Lung microvascular endothelial cell (primary cell): ENCODE measurements around the gene CABLES2. TPM values are rescaled to one million over a fixed set of nuclear protein-coding genes. Genes with fewer than 3 reads are reported as not detected.
"Not testable (repeated sequence)": the region's sequence is repeated elsewhere in the genome, so short reads cannot be mapped to it uniquely, and the experiment has no call there.

ENCODE experiments used
- DNase-seq, 2 donors: peaks; one replicate each; pipeline versions ENCODE4 v3.0.0 to v3.0.0-alpha.2; 2010; ENCODE audit warnings: low read depth in 2 of 2
- total RNA-seq: library from RNA; depleted of rRNA; stranded (reverse); fragments of >200 nt; gene quantifications from 2 replicates; pipeline ENCODE4 v1.2.1, GENCODE V29; 2014

Gene CABLES2
- total RNA-seq, 1 donor from 2014 or later, result 0.40 TPM

DNA sequence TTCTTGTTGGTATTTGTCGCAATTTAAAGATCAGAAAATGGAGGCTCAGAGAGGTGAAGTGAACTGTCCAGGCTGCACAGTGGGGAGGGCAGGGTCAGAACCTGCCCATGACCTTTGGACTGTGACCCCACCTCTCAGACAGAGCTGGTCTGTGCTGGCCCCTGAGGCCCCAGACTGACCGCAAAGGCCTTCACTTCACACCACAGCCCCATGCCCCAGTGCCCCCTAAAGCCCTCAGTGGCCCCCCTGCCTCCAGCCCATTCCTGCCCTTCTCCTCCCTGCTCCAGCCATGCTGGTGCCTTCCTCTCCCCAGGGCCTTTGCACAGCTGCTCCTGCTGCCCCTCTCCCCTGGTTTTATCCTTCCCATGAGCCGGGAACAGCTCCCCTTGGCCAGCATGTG is 29.6 kb upstream of the CABLES2 start:
- DNase-seq, result no peak

DNA sequence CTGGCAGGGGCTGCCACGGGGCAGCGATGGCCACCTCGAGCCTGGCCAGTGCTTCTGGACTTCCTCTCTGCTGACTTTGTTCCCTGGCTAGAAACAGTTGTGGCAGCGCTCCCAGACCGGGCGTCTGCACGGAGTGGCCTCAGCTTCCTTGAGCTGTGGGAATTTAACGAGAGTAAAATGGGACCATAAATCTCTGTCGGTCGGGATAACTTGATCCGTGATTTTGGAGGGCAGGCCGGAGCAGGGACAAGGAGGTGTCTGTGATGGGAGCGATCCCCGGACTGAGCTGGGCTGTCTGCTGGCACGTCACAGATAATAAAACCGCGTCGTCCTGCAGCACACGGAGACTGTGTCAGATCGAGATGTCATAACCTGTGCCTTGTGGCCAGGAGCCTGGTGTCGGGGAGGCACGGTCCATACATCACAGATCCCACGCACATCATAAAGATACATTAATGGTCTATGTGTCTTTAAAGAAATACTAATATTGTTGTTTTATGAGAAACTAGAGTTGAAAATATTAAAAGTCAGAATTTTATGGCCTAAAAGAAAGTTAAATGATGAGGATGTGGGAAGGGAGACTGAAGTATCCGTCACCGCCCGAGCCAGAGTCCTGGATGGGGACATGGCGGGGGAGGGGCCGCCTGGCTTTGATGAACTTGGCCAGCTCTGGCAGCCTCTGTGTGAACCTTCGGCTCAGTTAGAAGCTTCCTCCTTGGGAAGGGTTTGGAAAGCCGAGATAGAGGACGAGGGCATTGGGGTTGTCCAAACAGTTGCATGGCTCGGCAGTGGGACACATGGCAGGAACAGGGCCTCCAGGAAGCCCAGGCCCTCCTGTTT is 26.8 kb upstream of the CABLES2 start:
- no peak for DNase-seq

- DNase-seq, result no peak
Observed at GRCh38 chr20:62430866-62431447, 23.9 kb upstream of the CABLES2 start.

DNA sequence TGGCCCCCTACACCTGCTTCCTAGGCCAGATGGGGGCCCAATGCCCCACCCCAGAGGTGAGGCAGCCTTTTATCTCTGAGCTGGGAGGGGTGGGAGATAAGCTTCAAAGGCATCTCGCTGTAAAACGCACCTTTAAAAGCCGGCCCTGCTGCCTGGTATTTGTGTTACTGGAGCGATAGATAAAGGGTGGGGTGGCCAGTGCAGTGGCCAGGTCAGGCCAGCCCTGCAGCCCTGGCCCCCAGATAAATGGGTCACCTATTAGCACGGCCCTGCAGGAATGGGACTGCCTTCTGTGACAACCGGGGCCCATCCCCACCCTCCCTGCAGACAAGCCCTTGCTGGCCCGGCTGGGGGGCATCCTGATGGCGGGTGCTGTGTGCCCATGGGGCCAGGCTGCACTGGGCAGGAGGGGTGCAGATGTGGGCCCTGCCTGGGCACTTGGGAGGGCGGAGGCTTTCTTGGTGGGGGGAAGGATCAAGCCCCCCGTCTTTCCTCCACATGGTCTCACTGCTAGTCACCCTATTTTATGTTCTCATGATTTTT is 23.3 kb upstream of the CABLES2 start:
- no peak for DNase-seq

DNA sequence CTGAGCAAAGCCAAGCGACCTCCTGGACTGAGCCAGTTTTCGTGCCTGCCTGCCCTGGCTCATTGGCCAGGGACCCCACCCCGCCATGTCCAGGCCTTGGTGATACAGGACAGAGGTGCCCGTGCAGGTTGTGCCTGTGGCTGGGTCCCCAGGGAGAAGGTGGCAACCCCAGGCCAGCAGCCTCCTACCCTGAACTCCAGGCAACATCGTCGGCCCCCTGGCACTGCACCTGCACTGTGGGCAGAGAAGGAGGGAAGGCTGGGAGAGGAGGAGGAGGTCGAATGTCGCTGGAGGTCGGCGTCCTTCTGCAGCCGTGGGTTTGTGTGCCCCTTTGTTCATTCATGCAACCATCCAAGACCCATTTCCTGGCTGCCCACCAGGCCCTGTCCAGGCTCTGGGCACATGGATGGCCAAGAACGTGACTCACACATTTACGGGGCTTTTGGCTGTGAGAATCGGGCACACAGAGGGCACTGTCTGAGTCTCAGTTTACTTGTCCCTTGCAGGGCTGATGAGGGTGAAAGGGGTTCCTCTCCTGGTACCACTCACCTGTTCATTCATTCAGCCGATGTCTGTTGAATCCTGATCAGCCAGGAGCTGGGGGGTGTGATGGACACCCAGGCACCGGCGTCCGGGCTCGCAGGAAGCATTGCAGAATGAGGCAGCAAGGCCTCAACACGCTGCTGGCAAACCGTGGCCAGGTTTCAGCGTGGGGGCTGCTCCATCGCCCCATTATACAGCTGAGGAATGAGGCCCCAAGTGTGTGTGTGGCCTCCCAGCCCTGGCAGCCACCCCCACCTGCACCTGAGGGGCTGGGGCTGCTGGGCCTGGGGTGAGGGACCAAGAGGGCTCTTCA is 22.6 kb upstream of the CABLES2 start:
- DNase-seq, result no peak

DNA sequence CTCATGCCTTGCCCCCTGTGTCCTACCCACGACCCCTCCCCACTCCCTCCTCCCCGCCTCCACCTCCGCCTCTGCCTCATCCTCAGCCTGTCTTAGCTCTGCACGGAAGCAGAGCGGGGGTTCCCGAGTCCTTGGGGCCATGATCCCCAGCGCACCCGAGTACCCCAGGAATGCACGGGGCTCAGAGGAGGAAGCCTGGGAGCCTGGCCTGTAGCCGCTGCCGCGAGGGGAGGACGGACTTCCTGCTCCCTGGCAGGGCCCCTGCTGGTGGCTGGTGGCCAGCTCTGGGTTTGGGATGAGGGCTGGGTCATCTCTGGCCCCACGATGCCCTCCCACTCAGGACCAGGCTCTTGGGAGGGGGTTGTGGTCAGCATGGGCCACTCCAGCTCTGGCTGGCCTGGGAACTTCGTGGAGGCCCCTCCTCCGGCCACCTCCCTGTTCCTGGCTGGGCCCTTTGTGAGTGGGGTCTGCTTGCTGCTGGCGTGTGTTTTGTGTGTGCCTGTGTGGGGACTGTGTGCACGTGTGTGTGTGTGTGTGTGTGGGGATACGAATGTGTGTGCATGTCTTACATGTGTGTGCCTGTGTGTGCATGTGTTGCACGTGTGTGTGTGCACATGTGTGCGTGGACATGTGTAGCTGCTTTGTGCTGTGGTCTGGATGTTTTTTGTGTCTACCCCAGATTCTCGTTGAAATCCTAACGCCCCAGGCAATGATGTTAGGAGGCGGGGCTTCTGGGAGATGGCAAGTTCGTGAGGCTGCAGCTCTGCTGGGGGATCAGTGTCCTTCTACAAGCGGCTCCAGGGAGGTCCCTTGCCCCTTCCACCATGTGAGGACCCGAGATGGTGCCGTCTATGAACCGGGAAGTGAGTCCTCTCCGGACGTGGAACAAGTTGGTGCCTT is 21.6 kb upstream of the CABLES2 start:
- no peak for DNase-seq

- DNase-seq, result no peak
Observed at GRCh38 chr20:62428002-62428372, 20.9 kb upstream of the CABLES2 start.

DNA sequence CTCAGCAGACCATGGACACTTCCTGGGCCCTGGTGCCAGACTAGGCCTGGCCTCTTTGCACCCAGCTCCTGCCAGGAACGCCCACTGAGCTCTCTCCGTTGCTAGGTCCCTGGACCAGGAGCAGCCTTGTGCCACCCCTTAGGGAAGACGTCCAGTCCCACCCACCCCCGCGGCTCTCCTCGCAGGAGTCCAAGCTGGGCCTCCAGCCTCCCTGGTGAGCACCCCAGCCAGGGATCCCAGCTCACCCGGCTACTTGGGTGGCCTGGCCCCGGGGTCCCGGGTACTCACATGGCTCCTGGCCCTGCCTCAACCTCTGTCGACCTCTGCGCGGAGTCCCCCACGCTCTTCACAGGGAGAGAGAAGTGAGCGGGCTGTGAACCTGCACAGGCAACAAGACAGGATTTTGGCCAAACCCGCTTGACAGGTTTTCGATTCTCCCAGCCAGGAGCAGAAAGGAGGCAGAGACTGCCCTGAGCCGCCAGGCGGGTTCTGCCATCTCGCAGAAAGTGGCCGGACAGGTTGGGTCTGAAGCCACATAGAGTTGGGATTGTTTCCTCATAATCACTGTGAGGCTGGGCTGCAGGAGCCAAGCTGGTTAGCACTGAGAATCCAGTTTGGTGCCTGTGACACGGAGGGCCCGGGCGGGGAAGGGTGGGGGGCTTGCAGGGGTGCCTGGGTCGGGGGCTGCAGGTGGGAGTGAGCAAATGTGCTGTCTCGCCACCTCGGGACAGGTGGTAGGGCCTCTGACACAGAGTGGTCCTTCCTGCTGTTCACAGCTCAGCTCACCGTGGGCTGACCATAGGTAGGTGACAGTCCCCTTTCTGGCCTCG is 20.3 kb upstream of the CABLES2 start, which contains the start of gene RBBP8NL:
RBBP8NL (minus strand) TSS at position 368 of the 830 bp plus-strand sequence. CDS start 7,892 bp downstream, outside the sequence.
- DNase-seq, result no peak

GRCh38 chr20:62426699-62427131 is 19.6 kb upstream of the CABLES2 start:
- no peak for DNase-seq

DNA sequence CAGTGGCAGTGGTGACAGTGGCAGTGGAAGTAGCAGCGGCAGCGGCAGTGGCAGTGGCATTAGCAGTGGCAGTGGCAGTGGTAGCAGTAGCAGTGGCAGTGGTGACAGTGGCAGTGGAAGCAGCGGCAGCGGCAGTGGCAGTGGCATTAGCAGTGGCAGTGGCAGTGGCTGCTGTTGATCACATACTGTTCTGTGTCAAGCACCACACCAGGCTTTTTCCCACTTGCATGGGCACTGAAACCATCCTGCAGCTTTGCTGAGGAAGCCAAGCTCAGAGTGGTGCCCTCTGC is 18.9 kb upstream of the CABLES2 start:
- not testable (repeated sequence) for DNase-seq

DNA sequence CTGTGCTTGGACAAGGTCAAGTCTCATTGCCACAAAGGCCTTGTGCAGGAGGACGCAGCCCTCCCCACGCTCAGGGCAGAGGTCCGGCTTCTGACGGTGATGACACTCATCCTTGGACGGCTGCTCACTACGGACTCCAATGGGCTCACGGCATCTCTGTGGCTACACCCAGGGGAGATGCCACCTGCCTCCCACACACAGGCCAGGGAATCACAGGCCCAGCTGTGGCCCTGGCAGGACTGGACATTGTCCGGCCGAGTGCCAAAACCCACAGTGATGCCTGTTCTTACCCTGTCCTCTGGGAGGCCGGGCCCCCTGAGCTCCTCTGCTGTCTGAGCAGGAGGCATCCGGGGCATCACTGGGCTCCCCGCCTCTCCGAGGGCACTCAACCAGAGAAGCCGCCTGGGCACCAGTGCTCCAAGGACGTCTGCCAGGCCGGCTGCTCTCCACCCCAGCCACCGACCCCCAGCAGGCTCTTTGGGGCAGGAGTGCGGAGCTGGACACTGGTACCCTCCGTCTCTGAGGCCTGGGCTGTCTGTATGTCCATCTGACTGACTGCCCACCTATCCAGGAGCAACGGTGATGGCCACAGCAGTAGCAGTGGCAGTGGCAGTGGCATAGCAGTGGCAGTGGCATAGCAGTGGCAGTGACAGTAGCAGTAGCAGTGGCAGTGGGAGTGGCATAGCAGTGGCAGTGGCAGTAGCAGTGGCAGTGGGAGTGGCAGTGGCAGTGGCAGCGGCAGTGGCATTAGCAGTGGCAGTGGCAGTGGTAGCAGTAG is 18.4 kb upstream of the CABLES2 start:
- DNase-seq, result no peak

- no peak for DNase-seq
Observed at GRCh38 chr20:62424249-62425107, 17.4 kb upstream of the CABLES2 start.

DNA sequence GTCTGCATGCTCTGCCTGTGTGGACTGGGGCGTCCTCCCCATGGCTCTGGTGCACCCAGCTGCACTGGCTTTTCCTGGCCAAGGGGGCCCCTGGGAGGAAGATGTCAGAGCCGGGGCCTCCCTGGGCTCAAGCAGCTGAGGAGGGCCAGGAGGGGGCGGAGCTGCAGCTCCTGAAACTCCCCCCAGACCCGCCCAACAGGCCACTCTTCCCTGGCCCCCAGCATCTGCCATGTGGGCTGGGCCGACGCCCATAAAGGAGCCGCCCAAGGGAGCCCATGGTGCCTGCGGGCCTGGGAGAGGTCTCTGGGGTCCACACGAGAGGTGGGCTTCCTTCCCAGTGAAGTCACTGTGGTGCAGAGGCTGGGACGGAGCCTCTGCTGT is 16.2 kb upstream of the CABLES2 start:
- DNase-seq, result no peak

DNA sequence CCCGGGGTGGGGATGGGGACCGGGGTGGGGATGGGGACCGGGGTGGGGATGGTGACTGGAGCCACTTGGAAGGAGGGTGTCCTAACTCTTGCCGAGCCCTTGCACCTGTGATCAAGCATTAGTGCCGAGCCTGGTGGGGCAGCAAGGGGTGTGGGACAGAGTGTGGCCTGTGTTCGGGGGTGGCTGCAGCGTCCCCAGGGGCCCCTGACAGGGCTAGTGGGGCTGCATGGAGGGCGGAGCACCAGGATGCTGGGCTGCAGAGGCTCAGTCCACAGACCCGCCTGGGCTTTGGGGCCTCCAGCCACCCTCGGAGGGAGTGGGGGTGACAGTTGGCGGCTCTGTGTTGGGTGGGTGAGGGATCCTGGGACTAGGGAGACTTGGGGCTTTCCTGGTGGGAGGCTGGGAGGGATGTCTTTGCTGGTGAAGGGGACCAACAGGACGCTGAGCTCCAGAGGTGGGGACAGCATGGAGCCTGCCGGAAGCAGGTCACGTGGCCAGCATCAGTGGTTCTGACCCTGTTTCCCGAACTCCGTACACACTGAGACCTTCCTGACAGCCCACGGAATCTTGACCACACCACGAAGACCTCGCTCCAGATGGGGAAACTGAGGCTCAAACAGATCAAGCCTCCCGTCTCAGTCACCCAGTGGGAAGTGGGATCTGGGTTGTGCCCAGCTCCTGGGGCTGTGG is 15.7 kb upstream of the CABLES2 start:
- DNase-seq, result no peak

GRCh38 chr20:62421716-62421990 is 14.6 kb upstream of the CABLES2 start:
- DNase-seq, result no peak

DNA sequence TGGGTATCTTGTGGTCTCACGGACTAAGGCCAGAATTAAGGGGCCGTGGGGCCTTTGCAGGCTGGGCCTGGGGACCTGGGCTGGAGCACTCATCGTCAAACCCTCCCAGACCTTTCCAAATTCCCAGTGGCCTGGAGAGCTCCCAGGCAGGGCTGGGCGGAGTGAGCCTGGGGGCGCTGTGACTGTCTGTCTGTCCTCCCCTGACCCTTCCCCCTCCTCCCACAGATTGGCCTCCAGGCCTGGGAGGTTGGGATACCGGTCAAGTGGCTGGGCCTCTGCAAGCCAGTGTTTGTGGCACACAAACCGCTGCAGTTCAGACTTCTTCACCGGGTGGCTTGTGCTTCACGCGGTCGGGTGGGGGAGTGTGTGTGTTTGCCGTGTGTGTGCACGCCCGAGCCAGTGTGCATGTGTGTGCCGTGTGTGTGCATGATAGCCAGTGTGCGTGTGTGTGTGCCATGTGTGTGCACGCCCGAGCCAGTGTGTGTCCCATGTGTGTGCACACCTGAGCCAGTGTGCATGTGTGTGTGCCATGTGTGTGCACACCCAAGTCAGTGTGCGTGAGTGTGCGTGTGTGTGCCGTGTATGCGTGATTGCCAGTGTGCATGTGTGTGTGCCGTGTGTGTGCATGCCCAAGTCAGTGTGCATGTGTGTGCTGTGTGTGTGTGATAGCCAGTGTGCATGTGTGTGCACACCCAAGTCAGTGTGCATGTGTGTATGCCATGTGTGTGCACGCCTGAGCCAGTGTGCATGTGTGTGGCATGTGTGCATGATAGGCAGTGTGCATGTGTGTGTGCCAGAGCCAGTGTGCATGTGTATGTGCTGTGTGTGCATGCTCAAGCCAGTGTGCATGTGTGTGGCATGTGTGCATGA is 14.0 kb upstream of the CABLES2 start:
- no peak for DNase-seq

DNA sequence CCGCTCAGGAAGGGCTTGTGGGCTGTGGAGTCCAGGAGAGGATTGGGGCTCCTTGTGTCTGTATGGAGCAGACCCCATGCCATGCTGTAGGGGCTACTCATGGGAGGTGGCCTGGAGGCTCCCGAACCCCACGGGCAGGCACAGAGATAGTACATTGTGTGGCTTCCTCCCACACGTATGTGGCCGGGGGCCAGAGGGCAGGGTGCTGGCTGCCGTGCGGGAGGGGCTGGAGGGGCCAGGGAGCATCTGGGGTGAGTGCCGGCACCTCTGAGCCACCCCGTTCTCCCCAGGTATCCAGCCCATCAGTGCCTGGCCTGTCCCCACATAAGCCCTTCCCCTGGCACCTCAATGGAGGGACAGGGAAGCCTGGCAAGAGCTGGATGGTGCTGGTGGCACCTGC is 12.7 kb upstream of the CABLES2 start:
- DNase-seq, result no peak
